Articular chondrocyte of knee joint (primary cell): ENCODE results near the gene ARHGEF35. TPM values are rescaled to one million over a fixed set of nuclear protein-coding genes. Genes with fewer than 3 reads are reported as not detected.

ENCODE experiments used
- total RNA-seq: library from RNA; depleted of rRNA; stranded (reverse); fragments of >200 nt; gene quantifications from 2 replicates; pipeline ENCODE4 v1.2.3, GENCODE V29; 2012

ARHGEF35 gene
- total RNA-seq = 5.3 and 7.1 TPM in 2 replicates

GRCh38 chr7:144195212-144195872, at the start of gene ARHGEF35:
ARHGEF35 (minus strand) TSS chr7:144195833; CDS start chr7:144188383, 7,450 bp downstream.

GRCh38 chr7:144239365-144239764, 43.7 kb upstream of the ARHGEF35 start, which contains the start of gene OR2A42:
OR2A42 (minus strand) TSS chr7:144239605; CDS start chr7:144232843, 6,762 bp downstream.

GRCh38 chr7:144183166-144183565, 12.5 kb downstream of the ARHGEF35 start, which contains the start of gene CTAGE4:
CTAGE4 (plus strand) TSS chr7:144183466; CDS start chr7:144183504, 38 bp downstream.

Other genes with a start within 250 kb of the ARHGEF35 start
- not detected in 2 replicates for gene OR2F1, start 241.0 kb downstream of the ARHGEF35 start, total RNA-seq
- not detected in 2 replicates for gene OR6B1, start 195.5 kb downstream of the ARHGEF35 start, total RNA-seq
- not detected in 2 replicates for gene OR2A5, start 146.9 kb downstream of the ARHGEF35 start, total RNA-seq
- not detected in 2 replicates for gene OR2A25, start 126.0 kb downstream of the ARHGEF35 start, total RNA-seq
- gene OR2A12, start 109.6 kb downstream of the ARHGEF35 start, total RNA-seq = under 0.01 TPM in 1 of 2 replicates, not detected in the other
- not detected in 2 replicates for gene OR2A2, start 86.2 kb downstream of the ARHGEF35 start, total RNA-seq
- not detected in 2 replicates for gene OR2A14, start 72.7 kb downstream of the ARHGEF35 start, total RNA-seq
- 1.0 and 2.7 TPM in 2 replicates for gene CTAGE4, start 12.4 kb downstream of the ARHGEF35 start, total RNA-seq
- 0.22 and 0.26 TPM in 2 replicates for gene OR2A42, start 43.8 kb upstream of the ARHGEF35 start, total RNA-seq
- gene OR2A7, start 69.0 kb upstream of the ARHGEF35 start, total RNA-seq = 1.9 and 2.6 TPM in 2 replicates
- 0.11 and 3.1 TPM in 2 replicates for gene CTAGE8, start 73.5 kb upstream of the ARHGEF35 start, total RNA-seq
- gene OR2A1, start 116.6 kb upstream of the ARHGEF35 start, total RNA-seq = 0.32 and 0.39 TPM in 2 replicates
- 5.6 and 8.2 TPM in 2 replicates for gene ARHGEF5, start 159.6 kb upstream of the ARHGEF35 start, total RNA-seq
- gene NOBOX, start 207.9 kb upstream of the ARHGEF35 start, total RNA-seq = not detected in 2 replicates